GM18951 (cell line): ENCODE results near the gene SYNPO2L.
"Not testable (repeated sequence)": the region's sequence is repeated elsewhere in the genome, so short reads cannot be mapped to it uniquely, and the experiment has no call there.

Experiments
- POLR2A ChIP-seq: IDR thresholded peaks from 4 replicates; pipeline ENCODE4 v1.6.1; 2011; ENCODE audit warnings: mild to moderate bottlenecking; ENCODE audit not compliant: insufficient read length, insufficient read depth; ENCODE audit errors: extremely low read depth
- in situ Hi-C: fragments of 300-500 bp; cut with MboI; formaldehyde crosslinking; loops from one replicate; pipeline ENCODE4 v1.12.0; 2022; ENCODE audit warnings: low sequenced_read_pairs, mixed read lengths, inconsistent platforms; ENCODE audit not compliant: unreplicated experiment

SYNPO2L gene

DNA sequence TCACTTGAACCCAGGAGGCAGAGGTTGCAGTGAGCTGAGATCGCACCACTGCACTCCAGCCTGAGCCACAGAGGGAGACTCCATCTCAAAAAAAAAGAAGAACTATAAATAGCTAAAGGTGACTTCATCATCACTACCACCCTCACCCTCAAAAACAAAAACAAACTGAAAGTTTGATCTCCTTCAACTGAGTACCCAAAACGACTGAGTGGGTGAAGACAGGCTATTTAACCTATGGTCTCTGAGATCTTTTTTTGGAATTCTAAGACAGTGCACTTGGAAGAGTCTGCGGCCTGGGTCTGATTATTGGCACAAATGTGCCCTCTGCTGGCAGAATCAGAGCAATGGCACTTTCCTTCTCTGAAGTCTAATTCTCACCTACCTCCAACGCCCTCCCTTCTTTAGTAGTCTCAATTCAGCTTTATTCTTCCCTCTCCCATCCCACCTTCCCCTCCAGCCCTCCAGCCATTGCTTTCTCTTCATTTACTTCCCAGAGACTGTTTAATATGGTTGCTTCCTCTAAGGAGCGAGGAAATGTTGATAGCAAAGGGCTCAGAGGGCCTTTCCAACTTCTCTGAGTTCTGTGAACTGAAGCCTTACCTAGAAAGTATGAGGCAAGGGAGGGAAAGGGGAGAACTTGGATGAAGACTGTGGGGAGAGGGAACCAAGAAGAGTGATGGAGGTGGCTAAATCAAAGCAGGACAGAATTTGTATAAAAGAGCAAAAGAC, 11.7 kb downstream of the SYNPO2L start:
- in situ Hi-C loops = loop anchor here (5.0 to 10.0 kb wide), 2 partner anchors 117 to 389 kb away; partner anchors contain the start of gene MRPS16
- TF ChIP-seq POLR2A = no peak

DNA sequence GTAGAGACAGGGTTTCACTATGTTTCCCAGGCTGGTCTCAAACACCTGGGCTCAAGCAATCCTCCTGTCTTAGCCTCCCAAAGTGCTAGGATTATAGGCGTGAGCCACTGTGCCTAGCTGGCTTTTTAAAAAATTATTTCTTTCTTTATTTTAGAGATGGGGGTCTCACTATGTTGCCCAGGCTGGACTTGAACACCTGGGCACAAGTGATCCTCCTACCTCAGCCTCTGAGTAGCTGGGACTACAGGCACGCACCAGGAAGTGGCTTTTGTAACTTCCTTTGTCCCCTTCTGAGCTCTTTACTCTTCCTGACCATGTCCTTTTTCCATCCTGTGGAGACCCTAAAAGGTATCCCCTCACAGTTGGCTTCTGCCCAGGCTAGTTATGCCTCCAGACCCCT, 12.5 kb downstream of the SYNPO2L start:
- no peak for TF ChIP-seq POLR2A
- in situ Hi-C loops = loop anchor here (5.0 to 10.0 kb wide), 2 partner anchors 116 to 389 kb away; partner anchors contain the start of gene MRPS16

DNA sequence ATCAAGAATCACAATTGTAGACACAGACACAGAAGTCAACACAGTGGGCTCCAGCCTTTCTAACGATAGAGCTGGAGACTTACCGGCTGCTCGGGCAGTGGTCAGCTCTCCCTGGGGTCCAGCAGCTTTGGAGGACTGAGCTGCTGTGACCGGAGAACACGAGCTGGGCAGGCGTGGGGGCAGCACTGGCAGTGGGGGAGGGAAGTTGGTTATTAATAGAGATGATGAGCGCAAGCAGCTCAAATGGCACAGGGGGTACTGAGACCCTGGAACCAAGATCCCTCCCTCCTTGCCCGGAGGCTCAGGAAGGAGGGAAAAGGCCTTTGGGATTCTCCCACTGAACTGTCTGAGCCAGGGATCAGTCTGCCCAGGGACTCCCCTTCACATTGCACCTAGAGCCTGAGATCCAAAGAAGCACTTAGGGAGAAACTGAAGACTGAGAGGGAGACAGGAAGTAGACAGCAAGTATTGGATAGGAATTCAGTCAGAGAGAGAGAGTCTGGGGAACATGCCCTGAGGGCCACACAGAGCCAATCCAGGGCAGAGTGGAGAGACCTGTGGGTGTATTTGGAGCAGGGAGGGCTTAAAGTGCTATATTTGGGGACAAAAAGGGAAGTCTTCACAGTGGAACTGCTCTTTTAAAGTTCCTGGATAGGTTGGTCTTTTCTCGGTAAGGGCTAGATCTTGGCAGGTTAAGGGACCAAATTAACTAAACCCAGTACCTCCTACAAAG, 14.3 kb downstream of the SYNPO2L start, which contains the start of gene MYOZ1:
MYOZ1 (minus strand) TSS at position 147 of the 733 bp plus-strand sequence. CDS start 1,457 bp downstream, outside the sequence.
- in situ Hi-C loops = loop anchor here (5.0 to 10.0 kb wide), 2 partner anchors 114 to 387 kb away; partner anchors contain the start of gene MRPS16
- TF ChIP-seq POLR2A = no peak

DNA sequence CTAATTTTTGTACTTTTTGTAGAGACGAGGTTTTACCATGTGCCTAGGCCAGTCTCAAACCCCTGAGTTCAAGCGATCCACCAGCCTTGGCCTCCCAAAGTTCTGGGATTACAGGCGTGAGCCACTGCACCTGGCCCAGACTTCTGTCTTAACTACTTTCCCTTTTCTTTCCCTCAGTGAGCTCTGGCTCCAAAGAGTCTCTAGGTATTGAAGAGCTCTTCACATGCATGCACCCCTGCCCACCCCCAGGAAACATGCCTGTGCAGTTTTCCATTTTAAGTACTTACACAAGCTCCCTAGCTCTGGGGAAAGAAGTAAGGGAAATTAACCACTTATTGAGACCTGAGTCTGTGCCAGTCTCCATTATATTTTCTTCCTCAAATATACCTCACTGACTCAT, 16.5 kb downstream of the SYNPO2L start:
- in situ Hi-C loops = no loop called here
- TF ChIP-seq POLR2A = no peak

DNA sequence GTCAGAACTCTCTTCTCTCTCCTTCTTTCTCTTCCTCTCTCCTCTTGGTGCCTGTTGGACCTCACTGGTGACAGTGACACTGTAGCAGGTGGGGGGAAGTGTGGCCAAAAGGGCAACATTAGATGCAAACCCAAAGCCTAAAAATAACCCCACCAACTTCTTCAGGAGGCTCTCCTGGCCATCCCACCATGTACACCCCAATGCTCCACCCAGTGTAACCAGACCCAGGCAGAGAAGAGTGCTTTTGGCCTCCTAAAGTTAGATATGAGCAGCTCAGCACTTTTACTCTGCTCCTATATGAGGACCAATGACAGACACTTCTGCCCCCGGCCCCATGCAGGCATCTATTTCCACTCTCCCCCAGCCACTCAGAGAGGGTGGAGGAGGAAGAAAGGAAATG, 20.0 kb downstream of the SYNPO2L start:
- in situ Hi-C loops = no loop called here
- TF ChIP-seq POLR2A = no peak

DNA sequence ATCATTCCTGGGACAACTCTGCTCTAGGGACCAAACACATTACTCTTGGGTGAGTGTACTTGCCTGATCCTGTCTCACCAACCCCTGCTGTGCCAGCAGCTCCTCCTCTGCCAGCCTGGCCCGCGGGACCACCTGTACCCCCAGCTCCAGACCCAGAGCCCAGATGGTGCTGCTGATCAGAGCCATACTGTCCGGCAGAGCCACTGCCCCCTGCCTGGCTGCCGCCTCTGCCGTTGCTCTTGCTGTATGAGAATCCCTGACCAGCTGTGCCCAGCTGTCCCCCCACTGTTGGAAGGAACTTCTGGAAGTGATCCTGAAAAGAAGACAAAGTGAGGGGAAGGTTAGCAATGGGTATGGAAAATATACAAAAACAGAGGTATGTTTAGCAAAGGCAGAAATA, 21.4 kb downstream of the SYNPO2L start:
- in situ Hi-C loops = no loop called here

DNA sequence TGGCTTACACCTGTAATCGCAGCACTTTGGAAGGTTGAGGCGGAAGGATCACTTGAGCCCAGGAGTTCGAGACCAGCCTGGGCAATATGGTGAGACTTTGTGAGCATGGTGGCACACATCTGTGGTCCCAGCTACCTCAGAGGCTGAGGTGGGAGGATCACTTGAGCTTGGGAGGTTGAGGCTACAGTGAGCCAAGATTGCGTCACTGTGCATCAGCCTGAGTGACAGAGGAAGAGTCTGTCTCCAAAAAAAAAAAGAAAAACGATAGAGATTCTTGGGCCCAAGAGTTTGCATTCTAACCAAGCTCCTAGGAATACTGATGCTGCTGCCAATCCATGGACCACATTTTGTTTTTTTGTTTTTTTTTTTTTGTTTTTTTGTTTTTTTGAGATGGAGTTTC, 26.7 kb downstream of the SYNPO2L start:
- no peak for TF ChIP-seq POLR2A
- in situ Hi-C loops = no loop called here

More for the DNA sequence above, 21.4 kb downstream of the SYNPO2L start:
- no peak for TF ChIP-seq POLR2A

DNA sequence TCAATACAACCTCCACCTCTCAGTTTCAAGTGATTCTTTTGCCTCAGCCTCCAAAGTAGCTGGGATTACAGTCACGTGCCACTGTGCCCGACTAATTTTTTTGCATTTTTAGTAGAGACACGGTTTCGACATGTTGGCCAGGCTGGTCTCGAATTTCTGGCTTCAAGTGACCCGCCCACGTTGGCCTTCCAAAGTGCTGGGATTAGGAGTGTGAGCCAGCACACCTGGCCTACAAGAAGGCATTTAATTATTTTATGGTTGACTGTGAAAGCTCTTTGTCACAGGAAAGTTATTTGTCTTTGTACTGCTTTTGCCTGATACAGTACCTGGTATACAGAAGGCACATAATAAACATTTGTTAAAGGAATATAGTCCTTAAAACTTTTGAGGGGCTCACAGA, 27.4 kb downstream of the SYNPO2L start:
- in situ Hi-C loops = no loop called here
- TF ChIP-seq POLR2A = no peak

DNA sequence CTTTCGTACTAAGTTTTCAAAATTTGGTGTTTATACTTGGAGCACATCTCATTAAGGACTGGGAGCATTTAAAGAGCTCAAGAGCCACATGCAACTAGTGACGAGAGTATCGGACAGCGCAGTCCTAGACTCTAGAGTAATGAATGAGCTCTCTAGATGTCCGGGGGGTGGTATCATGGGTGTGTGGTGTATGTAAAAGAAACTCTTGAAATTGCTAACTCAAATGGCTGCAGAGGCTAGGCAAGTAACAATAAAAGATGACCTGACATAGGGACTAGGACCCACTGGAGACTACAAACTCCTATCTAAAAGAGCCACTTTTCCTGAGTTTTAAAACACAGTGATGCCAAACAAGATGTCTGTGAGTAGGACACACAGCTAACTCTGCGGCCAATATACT, 28.5 kb downstream of the SYNPO2L start:
- in situ Hi-C loops = no loop called here
- TF ChIP-seq POLR2A = no peak

DNA sequence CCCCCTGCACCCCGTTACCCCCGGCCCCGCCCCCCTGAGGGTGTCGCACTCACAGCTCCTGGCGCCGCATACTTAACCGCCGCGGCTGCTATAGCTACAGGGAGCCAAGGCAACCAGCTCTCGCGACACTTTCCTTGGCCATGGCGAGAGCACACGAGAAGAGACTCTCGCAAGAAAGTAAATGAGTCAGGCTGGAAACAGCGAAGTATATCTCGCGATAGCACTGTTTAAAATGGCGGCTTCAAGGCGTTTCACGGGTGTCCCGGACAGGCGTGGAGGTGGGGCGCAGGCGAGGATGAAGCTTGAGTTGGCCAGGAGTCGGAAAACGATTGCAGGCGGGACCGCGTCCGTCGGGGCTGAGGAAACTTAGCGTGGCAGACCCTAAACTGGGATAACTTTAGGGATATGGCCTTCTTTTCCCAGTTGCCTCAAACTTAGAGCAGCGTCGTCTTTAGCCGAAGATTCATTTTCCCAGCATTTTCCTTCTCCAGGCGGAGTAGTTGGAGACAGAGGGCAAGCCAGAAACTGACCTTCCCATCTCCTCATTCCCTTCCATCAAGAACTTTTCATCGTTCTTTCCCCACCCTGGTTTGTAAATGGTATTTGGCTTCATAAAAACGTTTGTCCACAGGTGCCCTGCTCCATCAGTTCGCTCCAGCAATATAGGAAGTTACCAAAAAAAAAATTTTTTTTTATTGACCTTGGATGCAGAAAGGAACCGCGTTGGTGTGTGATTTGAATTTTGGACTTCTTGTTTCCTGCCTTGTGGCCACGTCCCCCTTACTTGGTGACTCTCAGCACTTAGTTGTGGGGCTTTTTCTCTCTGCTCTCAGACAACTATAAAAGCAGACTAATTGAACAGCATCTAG, 29.7 kb downstream of the SYNPO2L start:
- peak; percentile 85 for TF ChIP-seq POLR2A
- in situ Hi-C loops = no loop called here

DNA sequence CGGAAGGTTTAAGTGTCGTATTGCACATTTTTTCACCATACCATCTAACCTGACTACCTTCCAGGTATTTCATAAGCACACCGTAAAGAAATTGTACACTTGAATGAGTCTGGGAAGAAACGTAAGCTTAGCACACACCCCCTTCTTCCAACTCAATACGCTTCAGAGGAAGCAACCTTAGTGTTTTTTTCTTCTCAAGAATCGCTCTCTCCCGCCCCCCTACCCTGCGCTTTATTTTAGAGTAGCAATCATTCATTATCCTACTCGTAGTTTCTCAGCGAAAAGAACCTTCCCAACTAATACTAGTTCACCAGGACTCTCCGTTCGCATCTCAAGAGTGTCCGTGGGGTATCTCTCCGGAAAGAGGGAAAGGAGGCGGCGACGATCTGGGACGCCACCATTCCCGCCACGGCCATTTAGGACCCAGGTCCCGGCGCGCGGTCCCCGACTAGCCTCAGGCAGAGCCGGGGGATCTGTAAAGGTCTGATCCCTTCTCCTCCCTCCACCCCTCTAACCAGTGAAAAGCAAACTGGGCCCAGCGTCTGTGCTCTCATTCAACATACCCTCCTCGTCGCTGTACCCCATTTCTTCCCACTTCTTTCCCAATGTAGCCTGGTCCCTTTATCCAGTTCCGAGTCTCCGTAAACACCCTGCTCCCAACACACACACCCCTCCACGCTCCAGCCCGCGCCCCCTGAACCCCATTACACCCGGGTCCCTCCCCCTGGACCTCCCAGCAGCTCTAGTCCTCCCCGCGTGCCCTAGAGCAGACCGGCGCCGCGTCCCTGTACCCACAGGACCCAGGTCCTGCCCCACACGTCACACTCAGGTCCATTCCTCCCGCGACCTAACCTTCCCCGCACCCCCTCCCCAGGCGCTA, 30.6 kb downstream of the SYNPO2L start:
- in situ Hi-C loops = no loop called here
- no peak for TF ChIP-seq POLR2A

DNA sequence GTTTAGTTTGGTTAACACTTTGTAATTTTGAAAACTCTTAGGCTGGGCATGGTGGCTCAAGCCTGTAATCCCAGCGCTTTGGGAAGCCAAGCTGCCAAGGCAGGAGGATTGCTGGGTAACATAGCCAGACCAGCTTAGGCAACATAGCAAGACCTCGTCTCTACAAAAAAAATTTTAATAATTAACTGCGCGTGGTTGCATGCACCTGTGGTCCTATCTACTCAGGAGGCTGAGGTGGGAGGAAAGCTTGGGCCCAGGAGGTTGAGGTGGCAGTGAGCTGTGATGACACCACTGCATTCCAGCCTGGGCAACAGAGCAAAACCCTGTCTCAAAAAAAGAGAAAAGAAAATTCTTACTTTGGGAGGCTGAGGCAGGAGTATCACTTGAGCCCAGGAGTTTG, 32.8 kb downstream of the SYNPO2L start:
- no peak for TF ChIP-seq POLR2A
- in situ Hi-C loops = no loop called here

DNA sequence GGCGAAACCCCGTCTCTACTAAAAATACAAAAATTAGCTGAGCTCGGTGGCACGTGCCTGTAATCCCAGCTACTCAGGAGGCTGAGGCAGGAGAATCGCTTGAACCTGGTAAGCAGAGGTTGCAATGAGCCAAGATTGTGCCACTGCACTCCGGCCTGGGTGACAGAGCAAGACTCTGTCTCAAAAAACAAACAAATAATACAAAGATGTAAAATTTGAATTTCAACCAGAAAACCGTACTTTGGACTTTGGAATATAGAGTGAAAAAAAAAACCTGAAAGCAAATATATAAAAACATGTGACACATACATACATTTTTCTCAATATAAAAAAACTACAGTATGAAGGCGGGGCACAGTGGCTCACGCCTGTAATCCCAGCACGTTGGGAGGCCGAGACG, 34.9 kb downstream of the SYNPO2L start:
- in situ Hi-C loops = not testable (repeated sequence)

DNA sequence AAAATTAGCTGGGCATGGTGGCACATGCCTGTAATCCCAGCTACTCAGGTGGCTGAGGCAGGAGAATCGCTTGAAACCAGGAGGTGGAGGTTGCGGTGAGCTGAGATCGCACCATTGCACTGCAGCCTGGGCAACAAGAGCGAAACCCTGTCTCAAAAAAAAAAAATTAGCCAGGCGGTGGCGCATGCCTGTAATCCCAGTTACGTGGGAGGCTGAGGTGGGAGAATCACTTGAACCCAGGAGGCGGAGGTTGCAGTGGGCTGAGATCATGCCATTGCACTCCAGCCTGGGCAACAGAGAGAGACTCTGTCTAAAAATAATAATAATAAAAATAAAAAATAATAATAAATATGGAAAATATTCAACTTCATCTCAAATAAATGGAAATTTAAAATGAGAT, 38.7 kb downstream of the SYNPO2L start:
- in situ Hi-C loops = not testable (repeated sequence)
